Panc1 (cell line): ENCODE data around the gene TDRD10. TPM values are rescaled to one million over a fixed set of nuclear protein-coding genes. Genes with fewer than 3 reads are reported as not detected.

ENCODE experiments used
- ATAC-seq: fragments of 200-7000 bp; cut with Tn5 transposase; 2 replicates; pipeline ENCODE4 v1.9.1; 2020; ENCODE audit warnings: mild to moderate bottlenecking, moderate library complexity
- BruUV-seq: library from RNA; stranded (reverse); fragments of 400-500 nt; replicated peaks from 2 replicates; lab custom pipeline; 2021; lab: Mats Ljungman, UMichigan
- CTCF ChIA-PET: fragments of 300-600 bp; sonication (Branson Sonifier 250); formaldehyde crosslinking; loops from one replicate; lab custom pipeline; 2022; ENCODE audit warnings: antibody characterized with exemption; lab: Charles Lee
- POLR2A ChIA-PET: fragments of 300-600 bp; sonication (Branson Sonifier 250); formaldehyde crosslinking; loops from one replicate; lab custom pipeline; 2022; ENCODE audit warnings: antibody characterized with exemption; lab: Charles Lee
- DNase-seq: peaks from one replicate; pipeline ENCODE4 v3.0.0-alpha.2; 2010; ENCODE audit warnings: low read depth, low spot score
- H3K27ac ChIP-seq: 2 replicates; pipeline ENCODE4 v1.5.1; 2011; ENCODE audit warnings: mild to moderate bottlenecking, low read length, inconsistent platforms
- H3K27me3 ChIP-seq: fragments of 200-500 bp; sonication (Bioruptor generic); 2 replicates; pipeline ENCODE4 v1.6.0; 2014; ENCODE audit warnings: low read length, inconsistent platforms; ENCODE audit not compliant: control insufficient read depth, insufficient read depth
- H3K36me3 ChIP-seq: fragments of 200-500 bp; sonication (Bioruptor generic); 2 replicates; pipeline ENCODE4 v1.5.1; 2014; ENCODE audit warnings: inconsistent platforms, mild to moderate bottlenecking, low read length, moderate library complexity; ENCODE audit not compliant: control insufficient read depth, insufficient read depth
- H3K4me1 ChIP-seq: 2 replicates; pipeline ENCODE4 v1.5.1; 2011; ENCODE audit warnings: inconsistent platforms, mild to moderate bottlenecking, low read length, moderate library complexity; ENCODE audit not compliant: control insufficient read depth, insufficient read depth
- H3K4me3 ChIP-seq, 2 experiments: 2 replicates each; pipeline ENCODE4 v1.5.1; 2011 to 2012; ENCODE audit warnings: low read depth in 2 of 2, low read length in 2 of 2, mild to moderate bottlenecking in 2 of 2, inconsistent platforms in 1 of 2, moderate library complexity in 1 of 2
- H3K9me3 ChIP-seq: fragments of 200-500 bp; sonication (Bioruptor generic); 2 replicates; pipeline ENCODE4 v1.5.1; 2014; ENCODE audit warnings: low read depth, mild to moderate bottlenecking, inconsistent platforms, low read length, moderate library complexity; ENCODE audit not compliant: control insufficient read depth, insufficient read depth
- POLR2AphosphoS5 ChIP-seq: IDR thresholded peaks from 2 replicates; pipeline ENCODE4 v1.6.1; 2012; ENCODE audit warnings: mild to moderate bottlenecking, low read depth, low read length, moderate library complexity
- REST ChIP-seq, 2 experiments: IDR thresholded peaks; 2 replicates each; pipeline ENCODE4 v1.6.1; 2011 to 2012; ENCODE audit warnings: low read depth in 2 of 2, control low read depth in 1 of 2, low read length in 1 of 2, mild to moderate bottlenecking in 1 of 2, moderate library complexity in 1 of 2; ENCODE audit not compliant: insufficient read depth in 1 of 2
- SIN3A ChIP-seq: IDR thresholded peaks from 2 replicates; pipeline ENCODE4 v1.6.1; 2012; ENCODE audit warnings: low read depth, mild to moderate bottlenecking, low read length, moderate library complexity, borderline replicate concordance; ENCODE audit not compliant: insufficient read depth
- TCF7L2 ChIP-seq: IDR thresholded peaks from 2 replicates; pipeline ENCODE4 v1.6.1; 2011; ENCODE audit warnings: mild to moderate bottlenecking, low read depth, low read length, inconsistent platforms
- in situ Hi-C: cut with HindIII; loops from 2 replicates; pipeline ENCODE4 v1.10.0; 2016; ENCODE audit warnings: low sequenced_read_pairs, low pct_unique_long_range_greater_than_20kb
- intact Hi-C: fragments of 100-400 bp; cut with micrococcal nuclease; formaldehyde crosslinking; loops from one replicate; pipeline ENCODE4 v1.10.0; 2022; ENCODE audit not compliant: unreplicated experiment
- total RNA-seq: library from RNA; stranded (reverse); gene quantifications from one replicate; pipeline ENCODE4 v1.2.1, GENCODE V29; 2021; ENCODE audit not compliant: unreplicated experiment
- TF ChIP-seq, protein P1 (sequence below): fragments of 450-650 bp; IDR thresholded peaks from 2 replicates; pipeline ENCODE4 v1.5.1; 2017; ENCODE audit warnings: mild to moderate bottlenecking

TDRD10 gene
- total RNA-seq, 1 experiment from 2014 or later: not detected

DNA sequence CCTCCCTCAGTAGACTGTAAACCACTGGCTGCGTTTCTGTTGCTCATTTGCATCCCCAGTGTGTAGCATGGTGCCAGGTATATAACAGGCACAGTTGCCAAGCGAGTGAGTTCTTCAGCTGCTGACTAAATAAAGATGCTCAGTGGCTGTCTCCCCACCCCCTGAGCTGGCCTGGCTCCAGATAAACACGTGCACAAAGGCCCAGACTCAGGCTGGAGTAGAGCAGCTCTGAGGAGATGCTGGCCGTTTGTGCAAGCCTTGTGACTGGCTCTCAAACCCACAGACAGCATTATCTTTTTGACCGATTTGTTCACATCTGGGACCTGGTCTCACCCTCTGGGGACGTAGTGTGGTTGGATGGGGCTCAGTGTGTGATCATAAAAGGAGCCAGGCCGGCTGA lies 72.7 kb downstream of the TDRD10 start:
- H3K4me3 ChIP-seq: no peak overlapping the region
- ChIA-PET CTCF (interaction anchor here (0.6 kb wide), 1 partner anchor 537 kb away, joined by 4 read pairs; no protein-coding TSS in a partner anchor), POLR2A (no interaction called here)
- no peaks in the 10 kb centered on the region for H3K9me3 ChIP-seq
- intact Hi-C loops (no loop called here), in situ Hi-C loops (no loop called here)
- ATAC-seq (no peak), DNase-seq (no peak)
- H3K27ac ChIP-seq: no peak overlapping the region
- TF ChIP-seq, protein P1, sequence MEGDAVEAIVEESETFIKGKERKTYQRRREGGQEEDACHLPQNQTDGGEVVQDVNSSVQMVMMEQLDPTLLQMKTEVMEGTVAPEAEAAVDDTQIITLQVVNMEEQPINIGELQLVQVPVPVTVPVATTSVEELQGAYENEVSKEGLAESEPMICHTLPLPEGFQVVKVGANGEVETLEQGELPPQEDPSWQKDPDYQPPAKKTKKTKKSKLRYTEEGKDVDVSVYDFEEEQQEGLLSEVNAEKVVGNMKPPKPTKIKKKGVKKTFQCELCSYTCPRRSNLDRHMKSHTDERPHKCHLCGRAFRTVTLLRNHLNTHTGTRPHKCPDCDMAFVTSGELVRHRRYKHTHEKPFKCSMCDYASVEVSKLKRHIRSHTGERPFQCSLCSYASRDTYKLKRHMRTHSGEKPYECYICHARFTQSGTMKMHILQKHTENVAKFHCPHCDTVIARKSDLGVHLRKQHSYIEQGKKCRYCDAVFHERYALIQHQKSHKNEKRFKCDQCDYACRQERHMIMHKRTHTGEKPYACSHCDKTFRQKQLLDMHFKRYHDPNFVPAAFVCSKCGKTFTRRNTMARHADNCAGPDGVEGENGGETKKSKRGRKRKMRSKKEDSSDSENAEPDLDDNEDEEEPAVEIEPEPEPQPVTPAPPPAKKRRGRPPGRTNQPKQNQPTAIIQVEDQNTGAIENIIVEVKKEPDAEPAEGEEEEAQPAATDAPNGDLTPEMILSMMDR: no peak
- TF ChIP-seq POLR2AphosphoS5 (no peak), TCF7L2 (no peak), SIN3A (no peak), REST (IDR thresholded peaks at IDR 0.05; ENCODE audit: insufficient read depth in 1 of 2, low read depth in 2 of 2, low read length in 1 of 2) (no peak)
- no peaks in the 10 kb centered on the region for H3K27me3 ChIP-seq
- peaks cover 2% of the 10 kb centered on the region; the same call in 1 of the 2 replicates for H3K36me3 ChIP-seq
- no TSS peak for BruUV-seq
- no peaks in the 10 kb centered on the region for H3K4me1 ChIP-seq

DNA sequence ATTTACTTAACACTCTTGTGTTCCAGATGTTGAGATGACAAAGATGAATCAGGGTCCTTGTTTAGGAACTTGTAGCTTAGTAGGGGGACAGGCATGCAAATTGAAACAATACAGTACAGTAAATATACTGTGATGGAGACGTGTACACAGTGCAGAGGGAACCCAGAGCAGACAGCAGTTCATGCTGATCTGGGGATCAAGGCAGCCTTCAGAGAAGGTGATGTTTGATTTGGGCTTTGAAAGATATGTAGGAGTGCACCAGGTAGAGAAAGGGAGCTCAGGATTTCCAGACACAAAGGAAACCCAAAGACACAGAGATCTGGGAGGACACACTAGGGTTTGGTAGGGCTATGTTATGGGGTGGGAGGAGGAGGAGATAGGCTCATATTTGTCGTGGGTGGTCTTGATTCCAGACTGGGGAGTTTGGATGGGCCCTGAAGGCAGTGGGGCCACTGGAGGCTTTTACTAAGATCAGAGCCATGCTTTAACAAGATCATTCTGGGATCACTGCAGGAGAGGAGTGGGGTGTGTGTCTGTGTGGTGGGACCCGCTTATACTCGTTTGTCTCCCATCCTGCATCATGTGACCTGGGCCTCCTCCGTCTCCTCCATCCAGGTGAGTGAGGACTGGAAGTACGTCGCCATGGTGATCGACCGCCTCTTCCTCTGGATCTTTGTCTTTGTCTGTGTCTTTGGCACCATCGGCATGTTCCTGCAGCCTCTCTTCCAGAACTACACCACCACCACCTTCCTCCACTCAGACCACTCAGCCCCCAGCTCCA lies 73.3 kb downstream of the TDRD10 start:
- no peaks in the 10 kb centered on the region for H3K27me3 ChIP-seq
- H3K4me1 ChIP-seq: no peaks in the 10 kb centered on the region
- no peak overlapping the region for H3K4me3 ChIP-seq
- intact Hi-C loops (no loop called here), in situ Hi-C loops (no loop called here)
- TF ChIP-seq POLR2AphosphoS5 (0 out of 2 replicates have a peak, but pooled peaks have one; percentile 18), REST (IDR thresholded peaks at IDR 0.05; ENCODE audit: insufficient read depth in 1 of 2, low read depth in 2 of 2, low read length in 1 of 2) (no peak)
- no TSS peak for BruUV-seq
- H3K27ac ChIP-seq: no peak overlapping the region
- ChIA-PET POLR2A (no interaction called here), CTCF (interaction anchor here (0.6 kb wide), 1 partner anchor 536 kb away, joined by 4 read pairs; no protein-coding TSS in a partner anchor)
- H3K9me3 ChIP-seq: no peaks in the 10 kb centered on the region
- peaks cover 2% of the 10 kb centered on the region; the same call in 1 of the 2 replicates for H3K36me3 ChIP-seq
- DNase-seq (no peak), ATAC-seq (no peak)
